ENCODE data around the gene AKAP9.

Gene AKAP9

DNA sequence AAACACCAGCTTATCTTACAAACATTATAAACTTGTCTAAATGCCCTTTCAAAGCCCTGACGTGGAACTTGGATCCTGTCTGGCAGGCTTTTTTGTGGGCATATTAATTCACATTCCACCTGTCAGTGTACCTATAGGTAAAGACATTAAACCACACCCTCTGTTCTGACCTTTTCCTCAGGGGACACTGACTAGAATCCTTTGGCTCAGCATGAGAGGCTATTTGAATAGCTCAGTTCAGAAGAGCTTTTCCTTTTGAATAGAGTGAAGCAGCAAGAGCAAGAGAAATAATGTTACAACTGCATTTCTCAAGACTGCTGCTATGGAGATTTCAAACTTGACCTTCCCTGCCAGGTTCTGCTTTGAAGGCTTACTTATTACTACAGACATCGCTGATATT is 116.7 kb downstream of the AKAP9 start:
- TF ChIP-seq REST (IDR thresholded peaks at IDR 0.05; ENCODE audit: insufficient replicate concordance, low read depth) (no peak), SPI1 (IDR thresholded peaks at IDR 0.05; ENCODE audit: borderline replicate concordance, low read depth) (no peak)
- peak in 1 of 2 experiments; percentile 2 for DNase-seq (ENCODE audit: low read depth in 1 of 2, low spot score in 1 of 2)
- no peak overlapping the region for H3K27ac ChIP-seq (replicated peaks)
- no peaks in the 10 kb centered on the region for H3K27me3 ChIP-seq (ENCODE audit: insufficient read depth, poor library complexity, severe bottlenecking)
- no peak overlapping the region for H3K4me3 ChIP-seq (replicated peaks; ENCODE audit: insufficient read depth, low read length)

GRCh38 chr7:92058040-92058439 is 117.4 kb downstream of the AKAP9 start:
- no peak overlapping the region for H3K27ac ChIP-seq (replicated peaks)
- no peaks in the 10 kb centered on the region for H3K27me3 ChIP-seq (ENCODE audit: insufficient read depth, poor library complexity, severe bottlenecking)
- peak in 1 of 2 experiments; percentile 40 for DNase-seq (ENCODE audit: low read depth in 1 of 2, low spot score in 1 of 2)
- H3K4me3 ChIP-seq (replicated peaks; ENCODE audit: insufficient read depth, low read length): no peak overlapping the region
- no peak for TF ChIP-seq GABPA (IDR thresholded peaks at IDR 0.05; ENCODE audit: low read depth)
- TF ChIP-seq POLR2AphosphoS5 (IDR thresholded peaks at IDR 0.05; ENCODE audit: low read depth): no peak
- TF ChIP-seq, protein P1, sequence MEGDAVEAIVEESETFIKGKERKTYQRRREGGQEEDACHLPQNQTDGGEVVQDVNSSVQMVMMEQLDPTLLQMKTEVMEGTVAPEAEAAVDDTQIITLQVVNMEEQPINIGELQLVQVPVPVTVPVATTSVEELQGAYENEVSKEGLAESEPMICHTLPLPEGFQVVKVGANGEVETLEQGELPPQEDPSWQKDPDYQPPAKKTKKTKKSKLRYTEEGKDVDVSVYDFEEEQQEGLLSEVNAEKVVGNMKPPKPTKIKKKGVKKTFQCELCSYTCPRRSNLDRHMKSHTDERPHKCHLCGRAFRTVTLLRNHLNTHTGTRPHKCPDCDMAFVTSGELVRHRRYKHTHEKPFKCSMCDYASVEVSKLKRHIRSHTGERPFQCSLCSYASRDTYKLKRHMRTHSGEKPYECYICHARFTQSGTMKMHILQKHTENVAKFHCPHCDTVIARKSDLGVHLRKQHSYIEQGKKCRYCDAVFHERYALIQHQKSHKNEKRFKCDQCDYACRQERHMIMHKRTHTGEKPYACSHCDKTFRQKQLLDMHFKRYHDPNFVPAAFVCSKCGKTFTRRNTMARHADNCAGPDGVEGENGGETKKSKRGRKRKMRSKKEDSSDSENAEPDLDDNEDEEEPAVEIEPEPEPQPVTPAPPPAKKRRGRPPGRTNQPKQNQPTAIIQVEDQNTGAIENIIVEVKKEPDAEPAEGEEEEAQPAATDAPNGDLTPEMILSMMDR (IDR thresholded peaks at IDR 0.05; ENCODE audit: insufficient read depth, low read length): no peak
- no peak for TF ChIP-seq REST (IDR thresholded peaks at IDR 0.05; ENCODE audit: insufficient replicate concordance, low read depth)
- no peak for TF ChIP-seq SPI1 (IDR thresholded peaks at IDR 0.05; ENCODE audit: borderline replicate concordance, low read depth)

DNA sequence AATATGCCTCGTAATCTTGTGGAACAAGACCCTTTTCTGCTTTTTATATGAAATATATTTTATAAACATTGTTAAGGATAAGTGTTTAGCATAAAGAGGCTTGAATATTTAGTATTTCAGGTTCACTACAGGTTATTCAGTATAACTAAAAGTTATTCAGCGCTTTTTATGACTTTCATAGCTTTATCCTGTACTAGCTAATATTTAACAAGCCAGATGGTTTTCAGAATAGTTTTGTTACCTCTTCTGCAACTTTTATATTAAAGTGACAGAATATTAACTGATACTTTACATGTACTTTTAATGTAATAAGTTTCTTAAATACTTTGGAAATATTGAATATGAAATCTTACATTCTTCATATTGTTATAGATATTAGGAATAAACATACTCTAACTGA is 118.2 kb downstream of the AKAP9 start:
- no peaks in the 10 kb centered on the region for H3K27me3 ChIP-seq (ENCODE audit: insufficient read depth, poor library complexity, severe bottlenecking)
- TF ChIP-seq REST (IDR thresholded peaks at IDR 0.05; ENCODE audit: insufficient replicate concordance, low read depth) (no peak), POLR2AphosphoS5 (IDR thresholded peaks at IDR 0.05; ENCODE audit: low read depth) (no peak), SPI1 (IDR thresholded peaks at IDR 0.05; ENCODE audit: borderline replicate concordance, low read depth) (no peak), GABPA (IDR thresholded peaks at IDR 0.05; ENCODE audit: low read depth) (no peak)
- TF ChIP-seq, protein P1 (IDR thresholded peaks at IDR 0.05; ENCODE audit: insufficient read depth, low read length): no peak
- H3K27ac ChIP-seq (replicated peaks): no peak overlapping the region
- no peak overlapping the region for H3K4me3 ChIP-seq (replicated peaks; ENCODE audit: insufficient read depth, low read length)
- no peak for DNase-seq (ENCODE audit: low read depth in 1 of 2, low spot score in 1 of 2)

- DNase-seq (ENCODE audit: low read depth in 1 of 2, low spot score in 1 of 2): peak in 1 of 2 experiments; percentile 6
- TF ChIP-seq SPI1 (IDR thresholded peaks at IDR 0.05; ENCODE audit: borderline replicate concordance, low read depth) (no peak), REST (IDR thresholded peaks at IDR 0.05; ENCODE audit: insufficient replicate concordance, low read depth) (no peak), POLR2AphosphoS5 (IDR thresholded peaks at IDR 0.05; ENCODE audit: low read depth) (no peak), GABPA (IDR thresholded peaks at IDR 0.05; ENCODE audit: low read depth) (no peak)
- TF ChIP-seq, protein P1 (IDR thresholded peaks at IDR 0.05; ENCODE audit: insufficient read depth, low read length): no peak
- Histone ChIP-seq H3K4me3 (replicated peaks; ENCODE audit: insufficient read depth, low read length) (no peak overlapping the region), H3K27me3 (ENCODE audit: insufficient read depth, poor library complexity, severe bottlenecking) (no peaks in the 10 kb centered on the region), H3K27ac (replicated peaks) (no peak overlapping the region)
These were observed 120.5 kb downstream of the AKAP9 start for GRCh38 chr7:92061154-92061553.

Data from HL-60 (cell line).